Activated B cell treated with CpG ODN at 0.5 μM for 24 hours (primary cell): ENCODE data around the gene USP3. TPM values are rescaled to one million over a fixed set of nuclear protein-coding genes. Genes with fewer than 3 reads are reported as not detected.

Source experiments
- ATAC-seq: fragments of 200-7000 bp; cut with Tn5 transposase; one replicate; pipeline ENCODE4 v1.10.0; 2021; ENCODE audit warnings: low read depth, mild to moderate bottlenecking, moderate library complexity
- CTCF ChIA-PET: fragments of 350-600 bp; sonication (Branson Sonifier 250); formaldehyde crosslinking; loops from one replicate; lab custom pipeline; 2021; ENCODE audit warnings: antibody characterized with exemption; lab: Charles Lee
- POLR2A ChIA-PET: fragments of 350-600 bp; sonication (Branson Sonifier 250); formaldehyde crosslinking; loops from one replicate; lab custom pipeline; 2021; ENCODE audit warnings: antibody characterized with exemption; lab: Charles Lee
- DNase-seq: peaks from one replicate; pipeline ENCODE4 v3.0.0; 2022
- H3K27ac Mint-ChIP-seq: one replicate; pipeline ENCODE4 v1.8.0; 2020; ENCODE audit warnings: mixed read lengths
- H3K27me3 Mint-ChIP-seq: one replicate; pipeline ENCODE4 v1.8.0; 2021; ENCODE audit warnings: mixed read lengths
- H3K36me3 Mint-ChIP-seq: one replicate; pipeline ENCODE4 v1.8.0; 2021; ENCODE audit warnings: low read depth, mixed read lengths
- H3K4me1 Mint-ChIP-seq: one replicate; pipeline ENCODE4 v1.8.0; 2021; ENCODE audit warnings: mixed read lengths
- H3K4me3 Mint-ChIP-seq: one replicate; pipeline ENCODE4 v1.8.0; 2020; ENCODE audit warnings: mild to moderate bottlenecking, mixed read lengths
- H3K9me3 Mint-ChIP-seq: one replicate; pipeline ENCODE4 v1.8.0; 2020; ENCODE audit warnings: mixed read lengths
- CTCF ChIP-seq: fragments of 200-600 bp; IDR thresholded peaks from one replicate; pipeline ENCODE4 v1.8.0; 2022; ENCODE audit warnings: antibody characterized with exemption, mild to moderate bottlenecking
- intact Hi-C: fragments of 100-400 bp; cut with micrococcal nuclease; formaldehyde crosslinking; loops from one replicate; pipeline ENCODE4 v1.15.1; 2024
- total RNA-seq: library from RNA; stranded (reverse); gene quantifications from 2 replicates; pipeline ENCODE4 v1.2.3, GENCODE V29; 2022

The USP3 gene
- total RNA-seq, 1 donor from 2014 or later: 110 TPM

- ChIA-PET POLR2A (interaction anchor here (0.6 to 7.9 kb wide), 9 partner anchors 10 to 108 kb away, joined by 3 to 282 read pairs (median 11); partner anchors contain the start of gene USP3), CTCF (interaction anchor here (1.3 to 5.4 kb wide), 5 partner anchors 12 to 25 kb away, joined by 3 to 103 read pairs (median 4); partner anchors contain the start of gene USP3)
- no peaks in the 10 kb centered on the region for H3K36me3 Mint-ChIP-seq
- no peak for TF ChIP-seq CTCF
- no peaks in the 10 kb centered on the region for H3K27me3 Mint-ChIP-seq
- no peak overlapping the region for H3K4me3 Mint-ChIP-seq
- peak overlapping the region; percentile 84 for H3K27ac Mint-ChIP-seq
- ATAC-seq (no peak), DNase-seq (no peak)
- H3K9me3 Mint-ChIP-seq: no peaks in the 10 kb centered on the region
- intact Hi-C loops: loop anchor here (1.0 to 10.0 kb wide), 2 partner anchors 12 to 393 kb away; partner anchors contain the start of gene USP3
- peaks cover 68% of the 10 kb centered on the region for H3K4me1 Mint-ChIP-seq
These were observed 12.4 kb upstream of the USP3 start for GRCh38 chr15:63491979-63492378.

DNA sequence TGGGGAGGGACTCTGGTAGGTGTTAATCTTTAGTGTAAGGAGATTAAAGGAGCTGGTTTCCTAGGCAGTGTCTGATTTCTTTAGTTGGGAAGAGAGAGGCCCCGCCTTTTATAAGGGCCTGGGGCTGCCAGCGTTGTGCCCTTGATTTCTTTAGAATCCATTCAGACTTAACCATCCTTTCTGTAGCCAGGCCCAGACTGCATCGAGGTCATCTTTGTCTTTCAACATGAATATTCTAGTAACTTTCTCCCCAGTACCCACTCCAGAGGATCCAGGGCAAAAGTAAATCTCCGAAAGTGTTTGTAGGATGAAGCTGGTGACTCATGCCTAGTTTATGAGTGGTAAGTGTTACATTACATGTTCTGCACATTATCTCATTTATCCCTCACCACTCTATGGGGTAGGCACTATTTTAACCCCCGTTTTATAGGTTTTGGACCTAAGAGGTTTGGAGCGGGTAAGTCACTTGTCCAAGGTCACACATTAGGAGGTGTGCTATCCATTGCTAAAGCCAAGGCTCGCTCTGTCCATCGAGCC lies 11.8 kb upstream of the USP3 start:
- Mint-ChIP-seq H3K27ac (peak overlapping the region; percentile 73), H3K4me1 (peaks cover 62% of the 10 kb centered on the region), H3K27me3 (no peaks in the 10 kb centered on the region), H3K36me3 (no peaks in the 10 kb centered on the region), H3K4me3 (no peak overlapping the region), H3K9me3 (no peaks in the 10 kb centered on the region)
- ChIA-PET POLR2A (interaction anchor here (0.6 to 7.9 kb wide), 5 partner anchors 11 to 64 kb away, joined by 3 to 282 read pairs (median 63); partner anchors contain the start of gene USP3), CTCF (interaction anchor here (1.5 to 1.6 kb wide), 2 partner anchors 13 to 17 kb away, joined by 3 to 5 read pairs; no protein-coding TSS in a partner anchor)
- intact Hi-C loops: loop anchor here (10.0 kb wide), 1 partner anchor 392 kb away; no protein-coding TSS in a partner anchor
- DNase-seq: no peak
- no peak for ATAC-seq
- TF ChIP-seq CTCF: no peak

GRCh38 chr15:63493436-63493835 lies 11.0 kb upstream of the USP3 start:
- no peak for DNase-seq
- ChIA-PET POLR2A (interaction anchor here (6.1 to 7.9 kb wide), 3 partner anchors 11 to 19 kb away, joined by 63 to 282 read pairs (median 116); partner anchors contain the start of gene USP3), CTCF (interaction anchor here (1.5 to 1.6 kb wide), 2 partner anchors 13 to 18 kb away, joined by 3 to 5 read pairs; no protein-coding TSS in a partner anchor)
- Mint-ChIP-seq H3K4me3 (no peak overlapping the region), H3K36me3 (no peaks in the 10 kb centered on the region), H3K27me3 (no peaks in the 10 kb centered on the region), H3K4me1 (peaks cover 55% of the 10 kb centered on the region), H3K27ac (peak overlapping the region; percentile 68), H3K9me3 (no peaks in the 10 kb centered on the region)
- intact Hi-C loops: loop anchor here (10.0 kb wide), 1 partner anchor 391 kb away; no protein-coding TSS in a partner anchor
- ATAC-seq: no peak
- TF ChIP-seq CTCF: no peak

GRCh38 chr15:63494408-63494807 lies 10.0 kb upstream of the USP3 start:
- intact Hi-C loops: loop anchor here (10.0 kb wide), 1 partner anchor 390 kb away; no protein-coding TSS in a partner anchor
- Mint-ChIP-seq H3K36me3 (no peaks in the 10 kb centered on the region), H3K9me3 (no peaks in the 10 kb centered on the region), H3K4me1 (peaks cover 56% of the 10 kb centered on the region), H3K27me3 (no peaks in the 10 kb centered on the region), H3K4me3 (no peak overlapping the region), H3K27ac (peak overlapping the region; percentile 3)
- ChIA-PET CTCF (no interaction called here), POLR2A (interaction anchor here (0.7 to 7.9 kb wide), 5 partner anchors 10 to 276 kb away, joined by 9 to 282 read pairs (median 112); partner anchors contain the start of gene USP3)
- DNase-seq: no peak
- ATAC-seq: no peak
- TF ChIP-seq CTCF: no peak

GRCh38 chr15:63495343-63495742 lies 9.1 kb upstream of the USP3 start:
- Mint-ChIP-seq H3K9me3 (no peaks in the 10 kb centered on the region), H3K27me3 (no peaks in the 10 kb centered on the region), H3K4me3 (no peak overlapping the region), H3K27ac (peak overlapping the region; percentile 65), H3K4me1 (peaks cover 60% of the 10 kb centered on the region), H3K36me3 (no peaks in the 10 kb centered on the region)
- DNase-seq (no peak), ATAC-seq (no peak)
- intact Hi-C loops: loop anchor here (10.0 kb wide), 1 partner anchor 389 kb away; no protein-coding TSS in a partner anchor
- ChIA-PET POLR2A (interaction anchor here (3.2 to 7.9 kb wide), 3 partner anchors 9 to 20 kb away, joined by 46 to 116 read pairs (median 112); partner anchors contain the start of gene USP3), CTCF (interaction anchor here (0.9 to 4.8 kb wide), 5 partner anchors 9 to 29 kb away, joined by 3 to 46 read pairs (median 11); no protein-coding TSS in a partner anchor)
- no peak for TF ChIP-seq CTCF
